HepG2 (cell line): ENCODE results near the gene MRPL20. TPM values are rescaled to one million over a fixed set of nuclear protein-coding genes. Genes with fewer than 3 reads are reported as not detected.
A peak's percentile ranks its signal among the peaks of the same experiment; 100 is the strongest.

Experiments
- ATAC-seq: fragments of 200-7000 bp; cut with Tn5 transposase; 3 replicates; pipeline ENCODE4 v1.9.1; 2020; ENCODE audit warnings: mild to moderate bottlenecking, moderate library complexity
- BruUV-seq: library from RNA; stranded (reverse); fragments of 400-500 nt; replicated peaks from 2 replicates; lab custom pipeline; 2021; lab: Mats Ljungman, UMichigan
- CTCF ChIA-PET: fragments of 300-600 bp; formaldehyde crosslinking; extraction: SDS; loops from one replicate; lab custom pipeline; 2021; ENCODE audit warnings: low total read pairs, inconsistent platforms, low intra/inter-chr PET ratio; lab: Yijun Ruan, JAX
- POLR2A ChIA-PET: fragments of 350-600 bp; sonication (Branson Sonifier 250); formaldehyde crosslinking; loops from one replicate; lab custom pipeline; 2020; ENCODE audit warnings: antibody characterized with exemption, inconsistent platforms; lab: Yijun Ruan, JAX
- DNase-seq: peaks from one replicate; pipeline ENCODE4 v3.0.0-alpha.2; 2015; ENCODE audit warnings: low spot score
- FAIRE-seq: peaks from 3 replicates; lab custom pipeline; 2011; peaks lifted over from hg19 to GRCh38; lab: Jason Lieb, UNC
- H2AFZ ChIP-seq: one replicate; pipeline ENCODE4 v1.6.1; 2011; ENCODE audit warnings: low read length, inconsistent platforms
- H3K27ac ChIP-seq: fragments of 300-600 bp; 3 replicates; pipeline ENCODE4 v1.8.0; 2011; ENCODE audit warnings: mixed run types, mild to moderate bottlenecking, mixed read lengths, low read length, inconsistent platforms; ENCODE audit not compliant: insufficient read depth; ENCODE audit errors: extremely low read length
- H3K27me3 ChIP-seq, 2 experiments: fragments of 200-600 bp in 1 of 2; 2 replicates in 1 of 2; 3 replicates in 1 of 2; pipeline versions ENCODE4 v1.6.0 to v1.8.0; 2011; ENCODE audit warnings: low read length in 2 of 2, mild to moderate bottlenecking in 2 of 2, moderate library complexity in 2 of 2, inconsistent platforms in 1 of 2; ENCODE audit not compliant: insufficient read depth in 2 of 2, control insufficient read depth in 1 of 2
- H3K36me3 ChIP-seq, 2 experiments: fragments of 200-600 bp in 1 of 2; replicated peaks in 1 of 2; 2 replicates in 1 of 2; 3 replicates in 1 of 2; pipeline versions ENCODE4 v1.5.1 to v1.8.0; 2011; ENCODE audit warnings: low read length in 2 of 2, inconsistent platforms in 1 of 2; ENCODE audit not compliant: insufficient read depth in 2 of 2, control insufficient read depth in 1 of 2
- H3K4me1 ChIP-seq: 2 replicates; pipeline ENCODE4 v1.5.1; 2012; ENCODE audit warnings: low read length, inconsistent platforms; ENCODE audit not compliant: insufficient read depth
- H3K4me2 ChIP-seq: 2 replicates; pipeline ENCODE4 v1.6.0; 2011; ENCODE audit warnings: low read depth, low read length, inconsistent platforms
- H3K4me3 ChIP-seq, 3 experiments: fragments of 200-600 bp in 1 of 3; sonication (generic), shearing (Covaris generic) in 1 of 3; replicated peaks in 1 of 3; 2 replicates each; pipeline ENCODE4 v1.5.1; 2011 to 2016; ENCODE audit warnings: low read length in 3 of 3, inconsistent platforms in 2 of 3, low read depth in 2 of 3, mild to moderate bottlenecking in 2 of 3, control low read depth in 1 of 3, mixed read lengths in 1 of 3; ENCODE audit not compliant: insufficient read depth in 1 of 3
- H3K79me2 ChIP-seq: one replicate; pipeline ENCODE4 v1.6.1; 2011; ENCODE audit warnings: low read length, inconsistent platforms; ENCODE audit not compliant: insufficient read depth
- H3K9ac ChIP-seq: 2 replicates; pipeline ENCODE4 v1.6.0; 2011; ENCODE audit warnings: mild to moderate bottlenecking, low read depth, low read length, inconsistent platforms; ENCODE audit not compliant: insufficient read depth
- H3K9me3 ChIP-seq: 2 replicates; pipeline ENCODE4 v1.5.1; 2012; ENCODE audit warnings: mild to moderate bottlenecking, low read length
- H4K20me1 ChIP-seq: 2 replicates; pipeline ENCODE4 v1.6.0; 2011; ENCODE audit warnings: inconsistent platforms, mild to moderate bottlenecking, low read length, moderate library complexity; ENCODE audit not compliant: insufficient read depth
- AGO1 ChIP-seq: fragments of 200-400 bp; formaldehyde crosslinking; IDR thresholded peaks from 2 replicates; pipeline ENCODE4 v1.6.1; 2017; ENCODE audit warnings: mild to moderate bottlenecking, low read depth, low read length, moderate library complexity; ENCODE audit not compliant: poor library complexity, severe bottlenecking
- AGO2 ChIP-seq: fragments of 200-400 bp; formaldehyde crosslinking; optimal IDR thresholded peaks from 2 replicates; pipeline ENCODE3; 2017; ENCODE audit warnings: mild to moderate bottlenecking, low read depth, low read length, moderate library complexity
- ERF ChIP-seq: IDR thresholded peaks from 2 replicates; pipeline ENCODE4 v1.6.1; 2018; ENCODE audit warnings: missing biosample characterization, missing genetic modification reagents
- NFYC ChIP-seq: IDR thresholded peaks from 2 replicates; pipeline ENCODE4 v1.6.1; 2016; ENCODE audit warnings: missing genetic modification reagents, missing compliant biosample characterization
- PRPF4 ChIP-seq: fragments of 200-400 bp; formaldehyde crosslinking; IDR thresholded peaks from 2 replicates; pipeline ENCODE4 v1.6.1; 2016; ENCODE audit warnings: low read length, low read depth; ENCODE audit not compliant: poor library complexity, severe bottlenecking
- RBFOX2 ChIP-seq: fragments of 200-400 bp; formaldehyde crosslinking; IDR thresholded peaks from 2 replicates; pipeline ENCODE4 v1.6.1; 2017; ENCODE audit warnings: low read depth, mild to moderate bottlenecking, low read length
- SUZ12 ChIP-seq: fragments of 150-350 bp; IDR thresholded peaks from 2 replicates; pipeline ENCODE4 v1.6.1; 2014; ENCODE audit warnings: low read depth, low read length
- TCF12 ChIP-seq, 2 experiments: fragments of 450-650 bp in 1 of 2; sonication (generic) in 1 of 2; formaldehyde crosslinking in 1 of 2; IDR thresholded peaks; 2 replicates each; pipeline versions ENCODE4 v1.6.1 to v1.8.0; 2017 to 2022; ENCODE audit warnings: antibody characterized with exemption in 1 of 2, mild to moderate bottlenecking in 1 of 2, missing genetic modification reagents in 1 of 2, moderate library complexity in 1 of 2
- ZBTB38 ChIP-seq: sonication (generic); formaldehyde crosslinking; IDR thresholded peaks from 2 replicates; pipeline ENCODE4 v1.5.1; 2020; ENCODE audit warnings: mild to moderate bottlenecking, missing genetic modification reagents
- ZNF878 ChIP-seq: sonication (generic); formaldehyde crosslinking; IDR thresholded peaks from 2 replicates; pipeline ENCODE4 v1.8.1; 2023; ENCODE audit warnings: mild to moderate bottlenecking, missing genetic modification reagents, moderate library complexity
- WGBS: methylation state at CpG from one replicate; pipeline ENCODE4 v1.1.6; 2017; ENCODE audit warnings: low lambda C conversion rate; 5-methylcytosine and 5-hydroxymethylcytosine counted together
- in situ Hi-C: cut with HindIII; loops from 2 replicates; pipeline ENCODE4 v1.10.0; 2017; ENCODE audit warnings: low pct_unique_long_range_greater_than_20kb; ENCODE audit not compliant: extremely low pct_ligation_motif_present
- intact Hi-C: fragments of 100-400 bp; cut with micrococcal nuclease; formaldehyde crosslinking; loops from one replicate; pipeline ENCODE4 v1.10.0; 2022; ENCODE audit not compliant: unreplicated experiment
- polyA plus RNA-seq, 8 experiments: library from polyadenylated mRNA; depleted of rRNA in 3 of 8; stranded (reverse) in 7 of 8; unstranded in 1 of 8; fragments of >200 nt; fragmentation: Illumina TruSeq in 4 of 8; extraction: Trizol in 4 of 8; gene quantifications; 2 replicates each; pipeline versions ENCODE4 v1.2.1 to v1.2.3, GENCODE V29; 2011 to 2016; ENCODE audit warnings: low read depth in 4 of 8, missing spikeins in 1 of 8, mixed read lengths in 1 of 8; ENCODE audit not compliant: insufficient read depth in 1 of 8
- total RNA-seq, 5 experiments: library from RNA; depleted of rRNA; stranded (reverse); fragments of >200 nt; fragmentation: Illumina TruSeq; extraction: Trizol; gene quantifications; 2 replicates each; pipeline ENCODE4 v1.2.3, GENCODE V29; 2016; ENCODE audit warnings: low read depth in 1 of 5

MRPL20 gene
- total and polyA plus RNA-seq, 2 of the 13 experiments (the other 11 are each of a cell fraction or from before 2014, with no cell fraction given): 59.2 to 127 TPM

DNA sequence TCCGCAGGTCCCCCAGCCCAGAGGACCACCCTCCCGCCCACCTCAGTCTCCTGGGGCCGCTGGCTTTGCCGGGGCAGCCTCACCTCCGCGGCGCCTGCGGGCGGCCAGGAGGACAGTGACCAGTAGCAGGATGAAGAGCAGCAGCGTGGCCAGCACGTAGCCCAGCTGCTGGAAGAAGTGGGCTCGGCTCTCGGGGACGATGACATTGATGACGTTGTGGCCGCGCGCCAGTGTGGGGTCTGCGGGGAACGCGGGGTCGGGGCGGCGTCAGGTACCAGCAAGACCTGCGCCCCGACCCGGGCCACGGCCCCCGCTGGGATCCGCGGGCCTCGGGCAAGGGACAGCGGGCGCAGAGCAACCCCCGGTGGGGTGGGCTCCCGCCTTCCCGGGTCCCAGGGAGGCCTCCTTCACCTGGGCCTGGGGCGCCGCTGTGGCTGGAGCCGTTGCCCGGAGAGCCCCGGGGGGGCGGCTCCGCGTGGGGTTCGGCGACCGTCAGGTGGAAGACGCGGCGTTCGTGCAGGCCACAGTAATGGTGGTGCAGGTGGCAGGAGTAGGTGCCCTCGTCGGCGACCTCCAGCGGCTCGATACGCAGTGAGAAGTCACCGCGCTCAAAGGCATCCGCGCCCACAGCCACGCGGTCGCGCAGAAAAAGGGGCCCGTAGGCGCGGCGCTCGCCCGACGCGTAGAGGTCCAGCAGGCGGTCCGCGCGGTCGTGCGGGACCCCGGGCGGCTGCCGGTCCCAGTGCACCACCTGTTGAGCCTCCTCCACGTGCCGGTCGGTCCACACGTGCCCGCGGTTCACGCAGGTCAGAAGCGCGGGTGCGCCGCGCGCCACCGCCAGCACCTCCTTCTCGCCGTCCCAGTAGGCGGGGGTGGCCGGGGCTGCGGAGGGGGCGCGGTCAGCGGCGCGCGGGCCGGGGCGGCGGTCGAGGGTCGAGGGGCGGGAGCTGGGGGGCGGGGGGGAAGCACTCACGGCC is 52.5 kb downstream of the MRPL20 start:
- peaks cover 43% of the 10 kb centered on the region for H3K4me1 ChIP-seq
- TF ChIP-seq PRPF4 (peak; percentile 27), NFYC (CRISPR knock-in tag) (no peak), ERF (CRISPR knock-in tag) (no peak), ZNF878 (CRISPR knock-in tag) (no peak), TCF12 (IDR thresholded peaks at IDR 0.05) (no peak), TCF12 (CRISPR knock-in tag; IDR thresholded peaks at IDR 0.05) (no peak), AGO1 (peak; percentile 94), AGO2 (peak; percentile 50), ZBTB38 (0 out of 2 replicates have a peak, but pooled peaks have one; percentile 27), RBFOX2 (peak; percentile 71), SUZ12 (no peak)
- ChIA-PET POLR2A (interaction anchor here (1.0 kb wide), 1 partner anchor 19 kb away, joined by 3 read pairs; no protein-coding TSS in a partner anchor), CTCF (no interaction called here)
- FAIRE-seq (no peak), ATAC-seq (no peak), DNase-seq (no peak)
- no peak overlapping the region for H2AFZ ChIP-seq
- H3K27ac ChIP-seq: no peak overlapping the region
- intact Hi-C loops: no loop called here
- no peaks in the 10 kb centered on the region for H3K9me3 ChIP-seq
- peaks cover 4% of the 10 kb centered on the region for H3K79me2 ChIP-seq
- no peaks in the 10 kb centered on the region for H3K27me3 ChIP-seq
- 94% methylated on average over 91 of the region's 116 CpGs for WGBS
- no peaks in the 10 kb centered on the region for H3K36me3 ChIP-seq
- no peaks in the 10 kb centered on the region for H4K20me1 ChIP-seq
- H3K9ac ChIP-seq: no peak overlapping the region
- no TSS peak for BruUV-seq
- no peak overlapping the region for H3K4me2 ChIP-seq
- in situ Hi-C loops: no loop called here
- no peak overlapping the region for H3K4me3 ChIP-seq
